Epithelial cell of esophagus (primary cell): ENCODE data around the gene ANO1.

ENCODE experiments used
- DNase-seq: peaks from one replicate; pipeline ENCODE4 v3.0.0; 2010; ENCODE audit warnings: low read depth
- H3K4me3 ChIP-seq: 2 replicates; pipeline ENCODE4 v1.5.1; 2011; ENCODE audit warnings: mild to moderate bottlenecking, low read length, control low read depth
- CTCF ChIP-seq: IDR thresholded peaks from 2 replicates; pipeline ENCODE4 v1.5.1; 2011; ENCODE audit warnings: low read depth, mild to moderate bottlenecking, low read length, control low read depth, inconsistent platforms; ENCODE audit not compliant: insufficient read depth; ENCODE audit errors: missing control alignments

The ANO1 gene

GRCh38 chr11:70054004-70054403 is 24.1 kb upstream of the ANO1 start:
- no peak for TF ChIP-seq CTCF
- no peak overlapping the region for H3K4me3 ChIP-seq
- no peak for DNase-seq

DNA sequence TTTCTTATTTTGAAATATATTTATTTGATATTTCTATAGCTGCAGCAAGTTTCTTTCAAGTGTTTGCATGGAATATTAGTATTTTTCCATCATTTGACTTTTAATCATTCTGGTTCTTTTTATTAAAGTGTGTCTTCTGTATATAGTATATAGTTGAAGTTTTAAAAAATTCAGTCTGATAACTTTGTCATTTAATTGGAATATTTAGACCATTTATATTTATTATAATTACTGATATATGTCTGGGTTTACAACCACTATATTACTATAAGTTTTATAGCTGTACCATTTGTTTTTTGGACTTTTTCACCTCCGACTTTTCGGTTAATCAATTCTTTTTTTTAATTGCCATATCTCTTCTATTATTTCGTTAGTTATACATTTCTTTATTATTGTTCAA is 22.7 kb upstream of the ANO1 start:
- no peak for TF ChIP-seq CTCF
- no peak for DNase-seq

DNA sequence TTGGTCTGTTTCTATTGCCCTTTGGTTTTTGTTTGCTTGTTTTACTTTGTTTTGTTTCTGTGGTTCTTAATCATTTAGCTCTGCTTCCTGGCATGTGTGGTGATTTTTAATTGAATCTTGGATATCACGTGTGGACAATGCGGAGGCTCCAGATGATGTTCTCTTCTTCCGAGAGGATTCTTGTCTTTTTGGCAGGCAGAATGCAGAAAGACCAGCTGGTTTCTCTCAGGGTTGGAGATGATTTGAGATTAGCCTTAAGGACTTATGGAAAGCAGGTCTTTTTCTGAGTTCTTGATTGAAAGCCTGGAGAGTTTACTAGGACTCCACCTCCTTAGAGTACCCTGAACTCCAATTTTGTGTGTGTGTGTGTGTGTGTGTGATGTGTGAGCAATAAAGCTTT is 21.0 kb upstream of the ANO1 start:
- TF ChIP-seq CTCF: no peak

More for the DNA sequence above, 22.7 kb upstream of the ANO1 start:
- no peak overlapping the region for H3K4me3 ChIP-seq

DNA sequence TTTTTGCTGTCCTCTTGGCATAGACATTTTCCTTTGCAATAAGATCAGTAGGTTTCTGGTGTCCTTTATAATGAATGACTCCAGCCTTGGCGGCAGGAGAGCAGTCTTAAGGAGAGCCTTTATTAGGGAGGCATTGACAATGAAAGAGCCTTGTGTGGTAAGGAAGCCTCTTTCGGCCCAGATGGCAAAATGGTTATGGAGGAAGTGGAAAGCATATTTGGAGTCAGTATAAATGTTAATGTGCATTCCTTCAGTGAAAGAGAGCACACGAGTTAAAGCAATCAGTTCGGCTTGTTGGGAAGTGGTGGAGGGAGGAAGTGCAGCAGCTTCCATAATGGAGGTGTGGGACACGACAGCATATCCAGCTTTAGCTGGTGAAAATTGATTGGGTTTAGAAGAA is 18.1 kb upstream of the ANO1 start:
- TF ChIP-seq CTCF: no peak
- H3K4me3 ChIP-seq: no peak overlapping the region
- no peak for DNase-seq

More for the DNA sequence above, 21.0 kb upstream of the ANO1 start:
- H3K4me3 ChIP-seq: no peak overlapping the region
- DNase-seq: no peak

DNA sequence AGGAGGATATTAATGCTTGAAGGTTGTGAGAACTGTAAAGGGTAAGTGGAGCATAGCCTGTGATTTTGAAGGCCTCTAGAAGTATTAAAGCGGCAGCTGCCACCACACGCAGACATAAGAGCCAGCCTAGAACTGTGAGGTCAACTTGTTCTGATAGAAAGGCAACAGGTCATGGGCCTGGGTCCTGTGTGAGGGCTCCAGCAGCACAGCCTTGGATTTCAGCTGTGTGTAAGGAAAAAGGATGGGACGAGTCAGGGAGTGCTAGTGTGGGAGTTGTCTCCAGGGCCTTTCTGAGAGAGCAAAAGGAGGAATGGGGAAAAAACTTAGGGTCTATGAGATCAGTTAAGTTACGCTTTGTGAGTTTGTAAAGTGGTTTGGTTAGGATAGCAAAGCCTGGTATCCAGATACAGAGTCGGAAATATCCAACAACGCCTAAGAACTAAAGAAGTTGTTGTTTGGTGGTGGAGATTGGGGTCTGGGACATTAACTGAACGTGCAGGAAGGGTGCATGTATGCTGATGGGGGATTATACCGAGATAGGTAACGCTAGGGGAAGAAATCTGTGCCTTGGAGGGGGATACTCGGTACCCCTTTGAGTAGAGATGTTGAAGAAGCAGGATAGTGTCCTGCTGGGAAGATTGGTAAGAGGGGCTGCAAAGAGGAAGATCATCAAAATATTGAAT is 17.4 kb upstream of the ANO1 start:
- H3K4me3 ChIP-seq: no peak overlapping the region
- no peak for TF ChIP-seq CTCF
- DNase-seq: no peak

DNA sequence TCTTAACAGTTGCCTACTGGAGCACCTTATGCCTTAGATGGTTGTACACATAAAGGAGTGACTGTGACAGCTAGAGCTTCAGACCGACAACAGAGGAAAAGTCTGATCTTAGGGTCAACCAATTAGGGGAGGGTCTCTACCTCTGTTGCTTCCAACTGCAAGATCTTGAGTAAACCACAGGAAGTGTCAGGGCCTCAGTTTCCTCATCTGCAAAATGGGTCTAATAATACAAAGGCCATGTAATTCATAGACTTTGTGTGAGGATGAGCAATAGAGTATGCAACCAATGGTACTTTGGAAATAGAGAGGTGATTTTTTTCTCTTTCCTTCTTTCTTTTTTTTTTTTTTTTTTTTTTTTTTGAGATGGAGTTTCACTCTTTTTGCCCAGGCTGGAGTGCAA is 16.4 kb upstream of the ANO1 start:
- no peak overlapping the region for H3K4me3 ChIP-seq
- DNase-seq: no peak
- no peak for TF ChIP-seq CTCF

DNA sequence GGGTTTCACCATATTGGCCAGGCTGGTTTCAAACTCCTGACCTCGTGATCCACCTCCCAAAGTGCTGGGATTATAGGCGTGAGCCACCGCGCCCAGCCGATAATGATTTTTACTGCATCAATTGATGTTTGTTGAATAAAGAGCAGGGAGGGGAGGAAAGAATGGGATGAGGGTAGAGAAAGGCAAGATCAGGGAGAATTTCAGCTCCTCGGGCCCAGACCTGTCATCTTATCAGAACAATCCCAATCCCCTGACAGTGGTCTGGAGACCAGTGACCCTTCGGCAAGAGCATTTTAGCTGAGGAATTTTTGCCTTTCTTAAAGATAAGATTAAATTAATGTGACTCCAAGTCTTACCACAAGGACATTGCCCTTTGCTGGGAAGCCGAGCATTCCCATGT is 15.0 kb upstream of the ANO1 start:
- H3K4me3 ChIP-seq: no peak overlapping the region
- no peak for TF ChIP-seq CTCF
- no peak for DNase-seq
